Jurkat, Clone E6-1 (cell line): ENCODE results near the gene ZBTB38.

ENCODE experiments used
- DNase-seq: peaks from one replicate; pipeline ENCODE4 v3.0.0-alpha.2; 2011; ENCODE audit warnings: low read depth, low spot score
- H3K4me3 ChIP-seq: 2 replicates; pipeline ENCODE4 v1.5.1; 2011; ENCODE audit warnings: mild to moderate bottlenecking, low read length, control low read depth, moderate library complexity

ZBTB38 gene

DNA sequence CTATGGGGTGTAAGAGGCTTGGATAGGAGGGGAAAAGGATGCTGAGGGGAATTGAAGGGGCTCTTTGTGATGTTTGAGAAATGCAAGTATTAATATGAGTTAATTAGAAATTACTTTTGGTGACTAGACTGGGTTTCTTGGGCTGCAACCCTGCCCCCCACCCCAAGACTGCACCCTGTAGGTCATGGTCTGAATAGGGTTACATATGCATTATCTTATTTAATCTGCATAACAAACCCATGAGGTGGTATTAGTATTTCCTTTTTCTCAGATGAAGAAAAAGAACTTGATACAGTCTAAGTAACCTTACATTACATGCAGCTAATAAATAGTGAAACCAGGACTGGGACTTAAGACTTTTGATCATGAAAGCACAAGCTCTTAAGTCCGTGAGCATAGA lies 5.6 kb upstream of the ZBTB38 start:
- H3K4me3 ChIP-seq, result no peak overlapping the region
- DNase-seq, result no peak

DNA sequence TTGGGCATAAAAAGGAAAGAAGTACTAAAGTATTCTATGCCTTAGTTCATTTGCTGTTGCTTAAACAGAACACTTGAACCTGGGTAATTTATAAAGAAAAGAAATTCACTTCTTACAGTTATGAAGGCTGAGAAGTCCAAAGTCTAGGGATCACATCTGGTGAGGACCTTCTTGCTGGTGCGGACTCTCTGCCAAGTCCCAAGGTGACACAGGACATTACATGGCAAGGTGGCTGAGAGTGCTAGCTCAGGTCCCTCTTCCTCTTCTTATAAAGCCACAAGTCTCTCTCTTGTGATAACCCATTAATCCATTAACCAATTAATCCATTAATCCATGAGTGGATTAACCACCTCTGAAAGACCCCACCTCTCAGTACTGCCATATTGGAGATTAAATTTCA lies 3.1 kb upstream of the ZBTB38 start:
- no peak overlapping the region for H3K4me3 ChIP-seq
- no peak for DNase-seq

DNA sequence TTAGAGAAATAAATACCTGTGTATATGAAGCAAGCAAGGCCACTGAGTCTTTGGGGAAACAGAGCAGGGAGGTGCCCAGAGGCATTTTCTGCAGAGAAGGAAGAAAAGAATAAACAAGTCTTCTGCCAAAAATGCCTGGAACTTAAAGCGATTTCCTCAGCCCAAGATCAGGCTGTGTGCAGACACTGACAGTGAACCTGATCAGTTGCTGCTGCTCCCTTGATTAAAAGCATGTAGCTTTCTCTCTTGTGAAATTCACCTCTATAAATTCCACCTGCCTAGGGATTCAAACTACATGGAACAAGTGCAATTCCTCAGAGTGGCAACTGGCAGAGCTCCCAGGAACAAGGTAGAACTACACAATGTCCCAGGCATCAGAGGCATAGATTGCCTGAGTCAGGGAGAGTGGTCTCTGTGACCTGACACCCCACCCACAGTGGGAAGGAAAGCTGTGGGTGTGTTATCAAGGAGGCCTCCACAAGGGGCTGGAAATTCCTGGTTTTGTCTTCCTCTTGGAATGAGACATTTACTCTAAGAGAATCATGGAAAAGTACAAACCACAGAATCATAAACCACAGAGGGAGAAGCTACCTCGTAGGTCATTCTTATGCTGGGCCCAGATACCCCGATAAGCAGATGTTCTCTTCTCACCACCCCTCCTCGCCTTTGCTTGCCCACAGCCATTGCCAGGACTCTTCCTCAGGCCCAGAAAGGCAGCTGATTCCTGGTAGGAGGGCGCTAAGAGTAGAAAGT lies 1.8 kb upstream of the ZBTB38 start:
- no peak overlapping the region for H3K4me3 ChIP-seq
- no peak for DNase-seq

DNA sequence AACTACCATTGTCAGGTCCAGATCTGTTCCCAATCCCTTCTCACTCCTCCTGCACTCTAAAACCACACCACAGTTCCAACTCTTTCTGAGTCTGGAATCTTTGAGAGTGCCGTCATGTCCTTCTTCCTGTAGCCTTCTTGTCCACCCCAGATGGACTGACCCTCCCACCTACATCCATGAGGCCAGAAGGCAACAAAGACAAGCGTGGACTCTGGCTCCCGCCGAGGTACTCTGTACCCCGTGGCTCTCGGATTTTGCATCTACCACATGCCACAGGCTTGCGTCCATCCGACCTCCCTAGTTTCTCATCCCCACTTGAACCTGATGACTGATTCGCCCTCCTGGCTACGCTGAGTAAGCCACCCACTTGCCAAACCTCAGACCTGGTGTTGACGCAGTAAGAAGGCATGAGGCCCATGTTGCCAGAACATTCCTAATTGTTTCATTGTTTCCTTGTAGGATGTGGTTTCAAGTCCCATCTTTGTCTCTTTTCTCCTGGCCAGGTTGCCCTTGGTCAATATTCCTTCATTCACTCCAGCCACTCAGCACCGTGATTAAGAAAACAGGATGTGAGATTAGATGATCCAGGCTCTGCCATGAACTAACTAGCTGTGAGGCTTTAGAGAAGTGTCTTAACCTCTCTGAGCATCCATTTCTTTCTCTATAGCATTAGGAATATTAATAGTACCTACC lies 1.1 kb upstream of the ZBTB38 start:
- H3K4me3 ChIP-seq, result no peak overlapping the region
- DNase-seq, result no peak

DNA sequence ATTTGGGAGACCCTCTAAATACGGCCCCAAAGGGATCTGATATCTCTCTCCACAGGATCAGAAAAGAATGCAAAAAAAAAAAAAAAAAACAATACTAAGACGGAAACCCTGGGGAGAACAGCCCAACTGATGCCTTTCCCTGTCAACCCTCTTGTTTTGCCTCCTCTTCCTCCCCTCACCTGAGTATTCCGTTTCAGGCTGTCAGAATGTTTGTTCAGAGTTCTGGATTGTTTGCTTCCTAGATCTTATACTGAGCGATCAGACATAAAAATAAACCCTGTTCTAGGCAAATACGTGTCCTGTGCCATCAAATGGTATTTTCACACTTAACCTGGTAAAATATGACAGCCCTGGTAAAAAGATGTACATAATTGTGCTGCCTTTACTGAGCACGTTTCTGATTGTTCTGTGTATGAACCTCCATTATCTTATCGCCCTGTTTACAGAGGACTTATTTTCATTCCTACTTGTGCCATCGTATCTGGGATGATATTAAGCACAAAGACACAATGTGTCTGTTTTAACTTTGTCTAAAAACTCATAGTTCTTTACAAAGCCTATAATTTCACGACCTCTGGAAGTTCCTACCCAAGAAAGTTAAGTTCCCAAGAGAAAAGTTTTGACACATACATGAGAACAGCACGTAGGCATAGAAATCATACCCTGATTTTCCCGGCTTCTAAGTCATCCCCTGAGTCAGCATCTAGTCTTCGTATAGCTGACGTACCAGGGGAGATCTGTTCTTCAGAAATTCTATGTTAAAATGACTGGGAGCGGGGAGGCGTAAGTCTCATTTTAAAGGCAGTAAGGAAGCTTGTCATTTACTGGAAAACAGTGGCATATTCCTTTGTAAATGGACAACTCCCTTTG lies 856 bp downstream of the ZBTB38 start:
- no peak overlapping the region for H3K4me3 ChIP-seq
- DNase-seq, result no peak

DNA sequence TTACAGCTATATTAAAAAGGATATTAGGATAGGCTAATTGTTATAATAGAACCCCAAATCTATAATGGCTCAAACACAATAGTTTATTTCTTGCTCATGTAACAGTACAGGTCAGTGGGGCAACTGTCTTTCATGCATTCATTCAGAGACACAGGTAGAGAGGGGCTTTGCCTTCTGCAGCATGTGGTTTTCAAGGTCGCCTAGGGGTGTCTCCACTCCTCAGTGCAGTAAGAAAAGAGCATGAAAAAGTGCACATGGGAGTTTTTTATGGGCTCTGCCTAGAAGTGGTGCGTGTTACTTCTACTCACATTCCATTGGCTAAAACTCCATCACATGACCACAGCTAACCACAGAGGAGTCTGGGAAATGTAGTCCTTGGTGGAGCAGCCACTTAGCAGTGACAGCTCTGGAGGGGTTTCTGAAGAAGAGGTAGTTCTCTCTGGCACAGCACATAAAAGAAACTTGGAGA lies 1.8 kb downstream of the ZBTB38 start:
- DNase-seq, result peak; percentile 93
- H3K4me3 ChIP-seq, result no peak overlapping the region

DNA sequence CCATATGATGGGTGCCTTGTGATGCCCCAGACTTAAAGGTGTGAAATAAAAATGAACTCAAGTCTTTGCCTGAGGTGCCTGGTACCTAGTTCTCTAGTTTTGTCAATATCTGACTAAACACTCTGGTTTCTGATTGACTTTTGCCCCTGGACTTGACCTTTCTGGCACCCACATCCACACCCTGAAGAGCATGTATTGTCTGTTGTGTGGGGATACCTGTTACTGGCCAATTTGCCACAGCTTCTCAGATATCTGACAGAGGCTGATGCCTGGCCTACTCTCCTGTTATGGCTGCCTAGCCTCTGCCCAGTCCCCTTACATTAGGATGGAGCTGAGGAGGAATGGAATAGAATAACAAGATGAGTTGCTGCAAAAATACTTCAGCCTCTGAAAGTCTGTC lies 3.6 kb downstream of the ZBTB38 start:
- DNase-seq, result no peak

DNA sequence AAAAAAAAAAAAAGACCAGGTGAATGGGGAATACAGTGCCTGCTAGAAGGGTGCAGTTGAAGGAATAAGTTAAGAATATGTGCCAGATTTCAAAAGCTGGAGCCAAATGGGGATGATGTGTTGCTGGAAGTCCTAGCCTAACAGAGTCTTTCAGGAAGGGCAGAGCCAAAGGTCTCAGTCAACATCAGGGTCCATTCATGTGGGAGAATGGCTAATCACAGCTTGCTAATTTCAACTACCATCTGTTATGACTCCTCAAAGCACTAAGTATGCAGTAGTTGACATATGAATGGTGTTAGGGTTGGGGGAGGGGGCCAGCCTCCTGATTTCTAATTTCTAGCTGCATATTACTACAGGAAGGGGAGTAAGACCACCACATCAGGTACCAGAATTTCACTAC lies 4.4 kb downstream of the ZBTB38 start:
- no peak overlapping the region for H3K4me3 ChIP-seq

More for the DNA sequence above, 3.6 kb downstream of the ZBTB38 start:
- no peak overlapping the region for H3K4me3 ChIP-seq

DNA sequence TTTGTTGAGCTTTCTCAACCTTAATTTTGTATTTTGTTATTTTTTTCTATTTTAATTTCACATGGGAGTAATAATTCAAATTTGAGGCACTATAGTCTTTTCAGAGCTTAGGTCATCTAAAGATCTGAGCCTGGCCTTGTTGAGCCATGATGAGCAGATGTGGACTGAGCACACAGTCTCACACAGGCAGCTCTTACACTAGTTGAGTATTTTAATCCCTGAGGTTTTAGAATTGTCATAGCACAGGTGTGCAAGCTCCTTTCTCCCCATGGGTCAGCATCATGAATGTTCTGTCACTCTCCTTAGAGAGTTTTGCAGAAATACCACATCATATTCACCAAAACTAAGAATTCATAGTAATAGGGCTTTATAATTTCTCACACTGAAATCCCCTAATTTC lies 4.9 kb downstream of the ZBTB38 start:
- no peak overlapping the region for H3K4me3 ChIP-seq
- no peak for DNase-seq

More for the DNA sequence above, 4.4 kb downstream of the ZBTB38 start:
- DNase-seq, result no peak

DNA sequence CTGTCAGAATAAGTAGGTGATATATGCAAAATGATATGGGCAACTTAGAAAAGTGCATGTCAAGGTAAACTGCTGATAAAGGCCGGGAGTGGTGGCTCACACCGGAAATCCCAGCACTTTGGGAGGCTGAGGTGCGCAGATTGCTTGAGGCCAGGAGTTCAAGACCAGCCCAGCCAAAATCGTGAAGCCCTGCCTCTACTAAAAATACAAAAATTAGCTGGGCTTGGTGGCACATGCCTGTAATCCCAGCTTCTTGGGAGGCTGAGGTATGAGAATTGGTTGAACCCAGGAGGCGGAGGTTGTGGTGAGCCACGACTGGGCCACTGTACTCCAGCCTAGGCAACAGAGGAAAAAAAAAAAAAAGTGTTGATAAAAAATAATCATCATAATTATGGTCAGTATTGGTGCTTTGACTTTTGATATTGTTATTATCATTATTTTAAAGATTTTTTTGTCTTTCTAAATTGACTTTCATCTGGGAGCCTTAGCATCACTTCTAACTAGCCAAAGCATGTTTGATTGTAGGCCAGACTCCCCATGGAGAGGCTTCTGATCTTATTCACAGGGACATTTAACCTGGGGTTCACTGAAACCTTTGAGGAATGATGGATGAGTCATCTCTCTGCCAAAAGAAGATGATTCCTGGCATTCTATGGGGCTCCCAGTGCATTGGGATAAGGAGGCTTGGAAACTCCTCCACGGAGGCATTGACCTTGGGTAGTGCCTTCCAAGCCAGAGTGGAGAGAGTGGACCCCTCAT lies 5.6 kb downstream of the ZBTB38 start:
- DNase-seq, result no peak
- no peak overlapping the region for H3K4me3 ChIP-seq

DNA sequence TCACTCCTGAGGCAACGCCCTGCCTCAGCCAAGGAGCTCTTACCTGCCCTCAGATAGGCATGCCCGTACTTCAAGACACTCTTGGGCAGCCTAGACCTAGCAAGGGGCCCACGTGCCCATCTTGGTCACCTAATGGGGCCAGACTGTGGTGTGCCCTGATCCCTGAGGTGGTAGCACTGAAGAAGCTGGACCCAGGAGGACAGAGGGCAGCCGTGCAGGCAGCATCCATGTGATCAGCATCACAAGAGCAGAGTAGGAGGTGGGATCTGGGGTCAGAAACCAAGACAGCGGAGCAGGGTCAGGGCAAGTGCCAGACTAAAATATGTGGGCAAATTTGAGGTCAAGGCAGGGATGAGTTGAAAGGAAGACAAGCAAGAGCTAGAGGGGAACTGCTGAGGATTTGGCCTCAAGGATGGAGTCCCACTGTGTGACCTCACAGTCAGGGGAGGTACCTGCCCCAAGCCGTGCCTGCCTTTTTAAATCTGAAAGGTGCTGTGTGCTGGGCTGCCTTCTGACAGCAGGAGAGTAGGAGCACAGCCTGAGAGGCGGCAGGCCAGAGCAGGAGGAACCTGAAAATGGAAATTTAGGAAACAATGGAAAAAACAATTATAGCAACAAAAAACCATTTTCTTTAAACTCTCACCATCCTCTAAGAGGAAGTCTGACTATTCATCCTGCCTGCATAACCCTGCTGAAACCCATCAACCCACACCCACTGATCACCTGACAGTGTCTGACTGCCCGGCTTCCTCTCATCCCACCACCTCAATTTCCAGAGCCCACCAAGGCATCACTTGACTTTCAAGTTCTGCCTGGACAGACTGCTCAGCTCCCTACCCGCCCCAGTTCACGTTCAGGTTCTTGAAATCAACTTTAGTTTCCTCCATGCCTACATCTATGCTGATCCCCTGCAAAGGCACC lies 7.3 kb downstream of the ZBTB38 start:
- no peak for DNase-seq
- no peak overlapping the region for H3K4me3 ChIP-seq

DNA sequence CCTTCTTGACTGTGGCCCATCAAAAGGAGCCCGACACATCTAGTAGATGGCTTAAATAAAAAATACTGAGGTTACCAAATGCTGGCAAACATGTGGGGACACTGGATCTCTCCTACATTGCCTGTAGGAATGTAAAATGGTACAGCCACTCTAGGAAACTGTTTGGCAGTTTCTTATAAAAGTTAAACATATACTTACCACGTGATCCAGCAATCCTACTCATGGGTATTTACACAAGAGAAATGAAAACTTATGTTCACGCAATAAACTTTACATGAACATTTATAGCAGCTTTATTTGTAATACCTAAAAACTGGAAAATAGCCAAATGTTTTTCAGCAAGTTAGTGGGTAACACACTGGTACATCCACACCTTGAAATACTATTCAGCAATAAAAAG lies 9.1 kb downstream of the ZBTB38 start:
- DNase-seq, result no peak
- H3K4me3 ChIP-seq, result no peak overlapping the region

DNA sequence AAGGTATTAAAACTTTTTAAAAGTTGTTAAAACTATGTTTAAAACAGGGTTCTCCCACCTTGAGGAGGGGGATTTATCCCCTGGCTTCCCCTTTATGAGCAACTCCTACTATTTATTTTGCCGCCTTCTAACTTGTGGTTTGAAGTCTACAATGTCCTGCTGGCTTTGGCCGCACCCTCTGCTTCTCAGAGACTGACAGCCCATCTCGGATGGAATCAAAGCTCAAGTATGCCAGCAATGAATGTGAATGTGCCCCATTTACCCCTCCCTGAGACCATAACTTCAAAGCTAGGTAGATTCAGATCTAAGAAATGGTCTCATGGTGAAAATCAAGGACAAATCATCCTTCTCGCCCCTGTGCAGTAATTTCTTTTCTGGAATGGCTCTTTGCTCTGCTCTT lies 10.3 kb downstream of the ZBTB38 start:
- no peak overlapping the region for H3K4me3 ChIP-seq
- no peak for DNase-seq

DNA sequence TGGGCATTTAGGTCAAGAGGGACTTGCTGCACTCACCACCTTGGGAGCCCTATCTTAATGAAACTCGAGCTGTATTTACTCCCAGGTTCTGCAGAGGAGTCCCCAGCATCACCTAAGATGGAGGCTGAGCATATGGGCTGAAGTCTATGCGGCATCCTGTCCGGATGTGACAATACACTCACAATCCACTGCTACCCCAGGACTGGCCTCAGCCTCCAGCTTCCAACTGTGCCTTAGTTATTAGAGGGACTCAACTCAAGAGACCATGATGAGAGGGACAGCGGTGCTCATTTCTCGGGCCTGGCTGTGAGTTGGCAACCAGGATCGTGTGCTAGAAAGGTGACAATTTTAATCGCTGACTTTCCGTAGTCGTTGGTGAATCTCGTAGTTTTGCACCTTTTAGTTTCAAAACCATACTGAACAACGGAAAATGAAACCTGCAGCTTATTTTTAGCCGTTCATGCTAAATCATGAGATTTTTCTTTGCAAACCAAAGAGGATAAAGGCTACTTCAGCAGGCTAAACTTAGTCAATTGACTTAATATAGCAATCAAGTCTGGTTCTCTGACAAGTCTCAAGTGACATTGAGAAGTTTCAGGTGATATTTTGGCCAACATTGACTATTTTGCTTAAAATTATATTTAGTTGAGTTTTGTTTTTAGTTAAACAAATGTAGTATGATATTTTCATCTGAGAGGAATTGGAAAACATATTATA lies 11.1 kb downstream of the ZBTB38 start:
- DNase-seq, result no peak
- H3K4me3 ChIP-seq, result no peak overlapping the region

DNA sequence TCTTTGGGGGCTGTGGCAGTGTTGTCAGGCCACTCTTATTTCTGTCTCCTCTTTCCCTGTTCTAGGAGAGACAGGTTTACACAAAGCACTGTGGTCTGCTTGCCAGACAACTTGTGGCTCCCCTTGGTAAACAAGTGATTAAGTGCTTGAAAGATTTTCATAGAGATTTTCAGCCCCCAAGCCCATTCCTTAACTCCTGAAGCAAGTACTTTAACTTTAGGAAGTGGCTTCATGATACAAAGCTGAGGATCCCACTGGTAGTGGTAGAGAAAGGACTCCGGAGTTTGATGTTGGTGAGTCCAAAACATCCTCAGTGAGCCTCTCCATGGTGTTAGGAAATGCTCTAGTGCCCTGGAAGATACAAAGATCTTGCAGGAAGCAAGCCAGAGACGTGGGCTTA lies 12.0 kb downstream of the ZBTB38 start:
- DNase-seq, result no peak
- H3K4me3 ChIP-seq, result no peak overlapping the region

DNA sequence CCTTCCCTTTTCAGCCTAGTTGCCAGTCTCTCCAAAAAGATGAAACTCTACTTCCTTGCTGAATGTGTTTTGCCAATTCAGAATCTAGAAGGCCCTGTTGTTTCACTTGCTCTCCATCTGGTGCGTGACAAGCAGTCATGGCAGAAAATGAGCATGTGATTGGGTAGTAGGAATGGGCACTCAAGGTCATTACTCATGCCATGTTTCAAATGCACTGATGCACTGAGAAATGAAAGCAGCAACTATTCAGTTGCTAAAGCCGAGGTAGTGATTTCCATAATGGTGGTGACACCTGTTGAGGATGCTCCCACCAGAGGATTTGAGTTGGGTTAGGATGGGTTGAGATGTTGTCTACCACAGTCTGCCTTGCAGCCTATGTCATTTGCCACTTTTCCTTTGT lies 12.7 kb downstream of the ZBTB38 start:
- DNase-seq, result no peak
- H3K4me3 ChIP-seq, result no peak overlapping the region

DNA sequence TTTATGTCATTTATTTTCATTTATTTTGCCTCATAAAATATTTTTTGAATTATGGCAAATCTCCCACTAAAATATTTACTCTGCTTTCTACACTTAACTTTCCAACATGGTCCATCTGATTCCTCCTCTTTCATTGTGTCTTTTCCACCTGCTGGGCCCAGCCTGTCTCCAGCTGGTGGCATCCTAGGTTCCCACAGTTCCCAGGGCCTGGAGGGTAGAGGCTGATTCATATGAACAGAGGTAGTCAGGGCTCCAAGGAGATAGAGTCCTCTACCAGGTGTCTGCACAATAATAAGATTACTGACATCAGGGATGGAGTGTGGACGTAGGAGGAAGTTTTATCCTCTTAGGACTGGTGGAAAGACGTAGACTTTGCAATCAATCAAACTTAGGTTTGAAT lies 14.3 kb downstream of the ZBTB38 start:
- no peak overlapping the region for H3K4me3 ChIP-seq
- DNase-seq, result no peak
